CD4-positive, alpha-beta T cell treated with Interleukin-6 at 100 ng/mL for 8 hours (primary cell): ENCODE results near the gene SERINC4.
"Not testable (repeated sequence)": the region's sequence is repeated elsewhere in the genome, so short reads cannot be mapped to it uniquely, and the experiment has no call there.

ENCODE experiments used
- DNase-seq: peaks from one replicate; pipeline ENCODE4 v3.0.0-alpha.2; 2020; ENCODE audit warnings: mixed read lengths, low spot score

Gene SERINC4

GRCh38 chr15:43799945-43800285 is at the start of gene SERINC4:
Gene SERINC4 (minus strand): TSS chr15:43800220. CDS start chr15:43799986, 234 bp downstream.
- no peak for DNase-seq

- DNase-seq: no peak
Observed at GRCh38 chr15:43845421-43845820, 45.4 kb upstream of the SERINC4 start.

- DNase-seq: not testable (repeated sequence)
Observed at GRCh38 chr15:43832485-43832884, 32.5 kb upstream of the SERINC4 start.

GRCh38 chr15:43831519-43832052 is 31.6 kb upstream of the SERINC4 start:
- not testable (repeated sequence) for DNase-seq

GRCh38 chr15:43830691-43831275 is 30.8 kb upstream of the SERINC4 start:
- not testable (repeated sequence) for DNase-seq

GRCh38 chr15:43829951-43830540 is 30.0 kb upstream of the SERINC4 start:
- not testable (repeated sequence) for DNase-seq

GRCh38 chr15:43828061-43828657 is 28.1 kb upstream of the SERINC4 start:
- no peak for DNase-seq

GRCh38 chr15:43826508-43827341 is 26.7 kb upstream of the SERINC4 start, which contains the start of gene WDR76:
Gene WDR76 (plus strand): TSS chr15:43827002. CDS start chr15:43827033, 31 bp downstream.
- DNase-seq: peak; percentile 64

- no peak for DNase-seq
Observed at GRCh38 chr15:43826029-43826507, 26.0 kb upstream of the SERINC4 start.

- not testable (repeated sequence) for DNase-seq
Observed at GRCh38 chr15:43825305-43825704, 25.3 kb upstream of the SERINC4 start.

- peak; percentile 95 for DNase-seq
Observed at GRCh38 chr15:43824302-43825246, 24.6 kb upstream of the SERINC4 start, which contains the start of gene MFAP1. Gene MFAP1 (minus strand): TSS chr15:43824690. CDS start chr15:43824569, 121 bp downstream.

- no peak for DNase-seq
Observed at GRCh38 chr15:43821505-43821904, 21.5 kb upstream of the SERINC4 start.

GRCh38 chr15:43815064-43815463 is 15.0 kb upstream of the SERINC4 start:
- DNase-seq: not testable (repeated sequence)

- DNase-seq: no peak
Observed at GRCh38 chr15:43808960-43809678, 9.1 kb upstream of the SERINC4 start.

- no peak for DNase-seq
Observed at GRCh38 chr15:43808435-43808950, 8.5 kb upstream of the SERINC4 start.

GRCh38 chr15:43802676-43803075 is 2.7 kb upstream of the SERINC4 start:
- not testable (repeated sequence) for DNase-seq

GRCh38 chr15:43800286-43801141 is 494 bp upstream of the SERINC4 start, which contains the start of gene HYPK:
Gene HYPK (plus strand): TSS chr15:43800599. CDS start chr15:43800623, 24 bp downstream.
- DNase-seq: peak; percentile 92

- DNase-seq: no peak
Observed at GRCh38 chr15:43799209-43799944, 643 bp downstream of the SERINC4 start.
